PC-3 (cell line): ENCODE measurements around the gene CST8. TPM values are rescaled to one million over a fixed set of nuclear protein-coding genes. Genes with fewer than 3 reads are reported as not detected.

ENCODE experiments used
- ATAC-seq: fragments of 200-7000 bp; cut with Tn5 transposase; 2 replicates; pipeline ENCODE4 v1.9.1; 2020; ENCODE audit warnings: mild to moderate bottlenecking, moderate library complexity
- BruUV-seq: library from RNA; stranded (reverse); fragments of 400-500 nt; replicated peaks from 2 replicates; lab custom pipeline; 2021; lab: Mats Ljungman, UMichigan
- CTCF ChIA-PET: fragments of 300-600 bp; sonication (Branson Sonifier 250); formaldehyde crosslinking; loops from one replicate; lab custom pipeline; 2022; ENCODE audit warnings: antibody characterized with exemption; lab: Charles Lee
- POLR2A ChIA-PET: fragments of 300-600 bp; sonication (Branson Sonifier 250); formaldehyde crosslinking; loops from one replicate; lab custom pipeline; 2022; ENCODE audit warnings: antibody characterized with exemption; ENCODE audit not compliant: unreplicated experiment; lab: Charles Lee
- DNase-seq: peaks from one replicate; pipeline ENCODE4 v3.0.0-alpha.2; 2015
- H2AFZ ChIP-seq: fragments of 300-600 bp; sonication (generic); 2 replicates; pipeline ENCODE4 v1.6.0; 2016; ENCODE audit warnings: antibody characterized with exemption, low read length
- H3F3A ChIP-seq: fragments of 300-600 bp; sonication (generic); one replicate; pipeline ENCODE4 v1.6.0; 2017; ENCODE audit warnings: antibody characterized with exemption, low read length, control low read depth, mild to moderate bottlenecking; ENCODE audit not compliant: unreplicated experiment
- H3K27ac ChIP-seq: fragments of 300-600 bp; sonication (generic); 2 replicates; pipeline ENCODE4 v1.5.1; 2016; ENCODE audit warnings: mild to moderate bottlenecking, low read length
- H3K27me3 ChIP-seq: fragments of 300-600 bp; sonication (generic); 2 replicates; pipeline ENCODE4 v1.6.1; 2016; ENCODE audit warnings: low read length, mixed read lengths
- H3K36me3 ChIP-seq: fragments of 300-600 bp; sonication (generic); 2 replicates; pipeline ENCODE4 v1.6.1; 2016; ENCODE audit warnings: low read depth, mixed run types, low read length, mixed read lengths
- H3K4me1 ChIP-seq: fragments of 300-600 bp; sonication (generic); 2 replicates; pipeline ENCODE4 v1.5.1; 2016; ENCODE audit warnings: low read length; ENCODE audit not compliant: insufficient read depth
- H3K4me2 ChIP-seq: fragments of 300-600 bp; sonication (generic); 2 replicates; pipeline ENCODE4 v1.6.0; 2016; ENCODE audit warnings: low read length
- H3K4me3 ChIP-seq: fragments of 300-600 bp; sonication (generic); 2 replicates; pipeline ENCODE4 v1.5.1; 2016; ENCODE audit warnings: mild to moderate bottlenecking, low read length, mixed read lengths
- H3K79me2 ChIP-seq: fragments of 300-600 bp; sonication (generic); 2 replicates; pipeline ENCODE4 v1.6.1; 2017; ENCODE audit warnings: low read length, mixed read lengths
- H3K9ac ChIP-seq: fragments of 300-600 bp; sonication (generic); 2 replicates; pipeline ENCODE4 v1.6.0; 2016; ENCODE audit warnings: mild to moderate bottlenecking, low read length
- H3K9me2 ChIP-seq: fragments of 300-600 bp; sonication (generic); replicated peaks from 2 replicates; pipeline ENCODE4 v1.6.1; 2016; ENCODE audit warnings: mixed run types, low read length, mixed read lengths
- H3K9me3 ChIP-seq: fragments of 300-600 bp; sonication (generic); 2 replicates; pipeline ENCODE4 v1.6.1; 2016; ENCODE audit warnings: low read length, mixed read lengths
- H4K20me1 ChIP-seq: fragments of 300-600 bp; sonication (generic); 2 replicates; pipeline ENCODE4 v1.6.1; 2016; ENCODE audit warnings: low read length, mixed read lengths
- EZH2 ChIP-seq: fragments of 300-600 bp; sonication (generic); IDR thresholded peaks from one replicate; pipeline ENCODE4 v1.6.1; 2017; ENCODE audit warnings: antibody characterized with exemption, mild to moderate bottlenecking, low read length; ENCODE audit not compliant: unreplicated experiment
- EZH2phosphoT487 ChIP-seq: fragments of 300-600 bp; sonication (generic); IDR thresholded peaks from 2 replicates; pipeline ENCODE4 v1.6.1; 2018; ENCODE audit warnings: mild to moderate bottlenecking, antibody characterized with exemption, low read length, borderline replicate concordance
- intact Hi-C: fragments of 100-400 bp; cut with micrococcal nuclease; formaldehyde crosslinking; loops from 2 replicates; pipeline ENCODE4 v1.9.0; 2023
- total RNA-seq: library from RNA; depleted of rRNA; stranded (reverse); fragments of >200 nt; gene quantifications from 2 replicates; pipeline ENCODE4 v1.2.3, GENCODE V29; 2014
- TF ChIP-seq, protein P1 (sequence below): fragments of 300-600 bp; sonication (generic); conservative IDR thresholded peaks from 2 replicates; pipeline ENCODE4 v1.5.1; 2017; ENCODE audit warnings: antibody characterized with exemption, low read depth, mild to moderate bottlenecking, low read length

The CST8 gene
- total RNA-seq, 1 experiment from 2014 or later: not detected

DNA sequence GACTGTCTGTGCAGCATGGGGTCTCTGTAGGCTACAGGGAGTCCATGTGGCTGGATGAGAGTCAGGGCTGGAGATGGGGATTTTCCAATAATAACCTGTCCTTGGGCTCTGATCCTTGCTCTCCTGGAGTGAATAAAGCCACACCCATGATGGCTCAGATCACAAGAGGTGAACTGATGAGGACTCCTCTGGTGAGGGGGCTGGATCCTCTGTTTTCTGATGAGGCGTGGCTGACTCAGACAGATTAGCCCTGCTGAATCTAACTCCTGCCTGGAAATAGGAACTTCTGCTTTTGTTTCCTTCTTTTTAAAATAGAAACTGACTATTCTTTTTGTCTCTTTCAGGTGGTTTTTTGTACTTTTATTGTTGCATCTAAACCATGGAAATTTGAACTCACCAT, 50.4 kb downstream of the CST8 start:
- DNase-seq (peak; percentile 60), ATAC-seq (no peak)
- Histone ChIP-seq H3K27ac (no peak overlapping the region), H3K4me1 (peaks cover 15% of the 10 kb centered on the region), H3K9me3 (no peaks in the 10 kb centered on the region), H4K20me1 (no peaks in the 10 kb centered on the region), H3K79me2 (no peaks in the 10 kb centered on the region), H3F3A (no peaks in the 10 kb centered on the region), H3K36me3 (no peaks in the 10 kb centered on the region), H3K9me2 (no peaks in the 10 kb centered on the region), H3K27me3 (peaks cover 10% of the 10 kb centered on the region; the same call in 1 of the 2 replicates), H3K9ac (no peak overlapping the region), H3K4me3 (no peak overlapping the region), H2AFZ (no peak overlapping the region), H3K4me2 (no peak overlapping the region)
- CTCF ChIA-PET: no interaction called here
- POLR2A ChIA-PET: no interaction called here
- BruUV-seq: no TSS peak
- TF ChIP-seq EZH2phosphoT487: no peak
- TF ChIP-seq, protein P1, sequence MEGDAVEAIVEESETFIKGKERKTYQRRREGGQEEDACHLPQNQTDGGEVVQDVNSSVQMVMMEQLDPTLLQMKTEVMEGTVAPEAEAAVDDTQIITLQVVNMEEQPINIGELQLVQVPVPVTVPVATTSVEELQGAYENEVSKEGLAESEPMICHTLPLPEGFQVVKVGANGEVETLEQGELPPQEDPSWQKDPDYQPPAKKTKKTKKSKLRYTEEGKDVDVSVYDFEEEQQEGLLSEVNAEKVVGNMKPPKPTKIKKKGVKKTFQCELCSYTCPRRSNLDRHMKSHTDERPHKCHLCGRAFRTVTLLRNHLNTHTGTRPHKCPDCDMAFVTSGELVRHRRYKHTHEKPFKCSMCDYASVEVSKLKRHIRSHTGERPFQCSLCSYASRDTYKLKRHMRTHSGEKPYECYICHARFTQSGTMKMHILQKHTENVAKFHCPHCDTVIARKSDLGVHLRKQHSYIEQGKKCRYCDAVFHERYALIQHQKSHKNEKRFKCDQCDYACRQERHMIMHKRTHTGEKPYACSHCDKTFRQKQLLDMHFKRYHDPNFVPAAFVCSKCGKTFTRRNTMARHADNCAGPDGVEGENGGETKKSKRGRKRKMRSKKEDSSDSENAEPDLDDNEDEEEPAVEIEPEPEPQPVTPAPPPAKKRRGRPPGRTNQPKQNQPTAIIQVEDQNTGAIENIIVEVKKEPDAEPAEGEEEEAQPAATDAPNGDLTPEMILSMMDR: no peak
- TF ChIP-seq EZH2: no peak
- intact Hi-C loops: no loop called here

DNA sequence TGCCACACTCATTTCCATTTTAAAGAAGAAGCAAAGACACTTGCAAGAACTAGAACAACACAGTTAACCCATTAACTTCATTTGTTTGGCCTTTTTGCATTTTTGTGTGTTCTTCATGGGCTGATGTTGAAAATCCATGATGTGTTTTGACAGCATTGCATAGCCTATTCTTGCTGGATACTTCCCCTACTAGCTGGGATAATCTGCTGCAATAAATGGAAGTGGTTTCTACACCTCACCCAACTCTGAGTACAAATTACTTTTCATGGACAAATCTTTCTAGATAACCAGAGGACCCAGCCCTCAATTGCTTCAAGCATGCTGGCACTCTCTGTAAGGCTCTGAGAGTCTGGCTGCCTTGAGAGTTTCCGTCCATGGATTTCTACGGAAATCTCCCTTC, 50.9 kb downstream of the CST8 start:
- no TSS peak for BruUV-seq
- Histone ChIP-seq H3K9me3 (no peaks in the 10 kb centered on the region), H3K9me2 (no peaks in the 10 kb centered on the region), H3K27ac (no peak overlapping the region), H4K20me1 (no peaks in the 10 kb centered on the region), H3K4me3 (no peak overlapping the region), H3F3A (no peaks in the 10 kb centered on the region), H3K4me1 (peaks cover 15% of the 10 kb centered on the region), H3K36me3 (no peaks in the 10 kb centered on the region), H3K9ac (no peak overlapping the region), H3K4me2 (no peak overlapping the region), H2AFZ (no peak overlapping the region), H3K79me2 (no peaks in the 10 kb centered on the region), H3K27me3 (peaks cover 14% of the 10 kb centered on the region)
- DNase-seq (no peak), ATAC-seq (no peak)
- no peak for TF ChIP-seq EZH2
- ChIA-PET POLR2A (no interaction called here), CTCF (no interaction called here)
- intact Hi-C loops: no loop called here

DNA sequence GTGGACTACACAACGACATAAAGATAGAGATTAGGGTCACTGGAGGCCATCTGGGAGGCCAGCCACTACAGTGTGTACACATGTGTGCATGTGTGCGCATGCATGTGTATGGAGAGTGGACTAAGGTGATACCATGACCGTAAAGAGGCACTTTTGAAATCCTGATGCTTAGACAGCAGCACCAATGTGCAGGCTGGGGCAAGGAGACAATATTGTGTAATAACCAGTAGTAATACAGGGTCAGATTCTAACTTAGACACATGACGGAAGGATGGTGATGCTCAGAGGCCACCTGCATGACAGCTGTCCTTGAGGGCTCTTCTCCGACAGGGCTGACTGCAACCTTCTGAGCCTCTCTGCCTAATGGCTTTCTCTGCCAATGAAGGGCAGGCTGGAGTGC, 51.9 kb downstream of the CST8 start:
- TF ChIP-seq EZH2phosphoT487 (no peak), EZH2 (no peak)
- TF ChIP-seq, protein P1: no peak
- H3K4me2 ChIP-seq: no peak overlapping the region
- H3K79me2 ChIP-seq: no peaks in the 10 kb centered on the region
- no peak for DNase-seq
- no peaks in the 10 kb centered on the region for H3K9me2 ChIP-seq
- H3K36me3 ChIP-seq: no peaks in the 10 kb centered on the region
- H3K27ac ChIP-seq: no peak overlapping the region
- no peak for ATAC-seq
- peaks cover 24% of the 10 kb centered on the region for H3K27me3 ChIP-seq
- H3F3A ChIP-seq: no peaks in the 10 kb centered on the region
- H3K9me3 ChIP-seq: no peaks in the 10 kb centered on the region
- H2AFZ ChIP-seq: no peak overlapping the region
- CTCF ChIA-PET: no interaction called here
- intact Hi-C loops: no loop called here
- no peak overlapping the region for H3K4me3 ChIP-seq
- H4K20me1 ChIP-seq: no peaks in the 10 kb centered on the region
- peaks cover 15% of the 10 kb centered on the region for H3K4me1 ChIP-seq
- no peak overlapping the region for H3K9ac ChIP-seq
- BruUV-seq: no TSS peak
- POLR2A ChIA-PET: no interaction called here
